Nephron (organoid): Measurements from ENCODE around the gene CSMD2.

Experiments used
- H3K27ac Mint-ChIP-seq, 3 experiments: 2 replicates each; pipeline ENCODE4 v1.8.0; 2020; ENCODE audit warnings: mixed read lengths in 3 of 3, mild to moderate bottlenecking in 2 of 3, moderate library complexity in 1 of 3
- H3K27me3 Mint-ChIP-seq: 2 replicates; pipeline ENCODE4 v1.8.0; 2021; ENCODE audit warnings: low read depth, mild to moderate bottlenecking, moderate library complexity, mixed read lengths
- H3K36me3 Mint-ChIP-seq: 2 replicates; pipeline ENCODE4 v1.8.0; 2020; ENCODE audit warnings: low read depth, mixed read lengths
- H3K4me1 Mint-ChIP-seq: 2 replicates; pipeline ENCODE4 v1.8.0; 2020; ENCODE audit warnings: mixed read lengths
- H3K4me3 Mint-ChIP-seq, 3 experiments: 2 replicates each; pipeline ENCODE4 v1.8.0; 2020; ENCODE audit warnings: mild to moderate bottlenecking in 3 of 3, mixed read lengths in 3 of 3, moderate library complexity in 2 of 3
- H3K9me3 Mint-ChIP-seq: 2 replicates; pipeline ENCODE4 v1.8.0; 2020; ENCODE audit warnings: mixed read lengths
- TF ChIP-seq, protein P1 (sequence below), 3 experiments: fragments of 200-600 bp; sonication (generic); IDR thresholded peaks; one replicate each; pipeline ENCODE4 v1.5.0; 2021; ENCODE audit warnings: antibody characterized with exemption in 3 of 3; ENCODE audit not compliant: unreplicated experiment in 3 of 3

The CSMD2 gene

GRCh38 chr1:33687000-33687399 lies 478.0 kb downstream of the CSMD2 start:
- no peak overlapping the region for H3K27ac Mint-ChIP-seq
- H3K27me3 Mint-ChIP-seq, result peaks cover 29% of the 10 kb centered on the region
- no peaks in the 10 kb centered on the region for H3K36me3 Mint-ChIP-seq
- peaks cover 17% of the 10 kb centered on the region for H3K4me1 Mint-ChIP-seq
- TF ChIP-seq, protein P1, sequence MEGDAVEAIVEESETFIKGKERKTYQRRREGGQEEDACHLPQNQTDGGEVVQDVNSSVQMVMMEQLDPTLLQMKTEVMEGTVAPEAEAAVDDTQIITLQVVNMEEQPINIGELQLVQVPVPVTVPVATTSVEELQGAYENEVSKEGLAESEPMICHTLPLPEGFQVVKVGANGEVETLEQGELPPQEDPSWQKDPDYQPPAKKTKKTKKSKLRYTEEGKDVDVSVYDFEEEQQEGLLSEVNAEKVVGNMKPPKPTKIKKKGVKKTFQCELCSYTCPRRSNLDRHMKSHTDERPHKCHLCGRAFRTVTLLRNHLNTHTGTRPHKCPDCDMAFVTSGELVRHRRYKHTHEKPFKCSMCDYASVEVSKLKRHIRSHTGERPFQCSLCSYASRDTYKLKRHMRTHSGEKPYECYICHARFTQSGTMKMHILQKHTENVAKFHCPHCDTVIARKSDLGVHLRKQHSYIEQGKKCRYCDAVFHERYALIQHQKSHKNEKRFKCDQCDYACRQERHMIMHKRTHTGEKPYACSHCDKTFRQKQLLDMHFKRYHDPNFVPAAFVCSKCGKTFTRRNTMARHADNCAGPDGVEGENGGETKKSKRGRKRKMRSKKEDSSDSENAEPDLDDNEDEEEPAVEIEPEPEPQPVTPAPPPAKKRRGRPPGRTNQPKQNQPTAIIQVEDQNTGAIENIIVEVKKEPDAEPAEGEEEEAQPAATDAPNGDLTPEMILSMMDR (IDR thresholded peaks at IDR 0.05; ENCODE audit: unreplicated experiment in 3 of 3), result no peak
- H3K9me3 Mint-ChIP-seq, result peaks cover 2% of the 10 kb centered on the region
- H3K4me3 Mint-ChIP-seq, result no peak overlapping the region

DNA sequence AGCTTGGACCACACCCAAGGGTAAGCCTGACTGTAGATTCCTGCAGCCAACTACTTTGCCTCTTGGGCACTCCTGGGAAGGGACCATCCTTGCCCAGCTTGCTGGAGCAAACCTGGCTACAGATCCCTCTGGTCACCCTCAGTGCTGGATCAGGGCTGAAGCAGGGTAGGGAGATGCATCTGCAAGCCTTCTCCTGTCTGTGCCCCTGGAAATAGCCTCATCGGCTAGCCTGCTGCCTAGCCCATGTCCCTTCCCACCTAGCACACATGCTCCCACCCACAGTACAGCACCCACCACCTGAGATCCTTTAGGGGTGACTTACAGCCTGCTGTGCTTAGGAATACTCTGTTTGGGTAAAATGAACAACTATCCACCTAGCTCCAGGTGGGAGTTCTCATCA lies 478.5 kb downstream of the CSMD2 start:
- no peaks in the 10 kb centered on the region for H3K36me3 Mint-ChIP-seq
- peaks cover 17% of the 10 kb centered on the region for H3K4me1 Mint-ChIP-seq
- TF ChIP-seq, protein P1 (IDR thresholded peaks at IDR 0.05; ENCODE audit: unreplicated experiment in 3 of 3), result no peak
- H3K4me3 Mint-ChIP-seq, result no peak overlapping the region
- H3K27me3 Mint-ChIP-seq, result peaks cover 25% of the 10 kb centered on the region
- peaks cover 3% of the 10 kb centered on the region for H3K9me3 Mint-ChIP-seq
- H3K27ac Mint-ChIP-seq, result no peak overlapping the region

GRCh38 chr1:33685256-33685655 lies 479.8 kb downstream of the CSMD2 start:
- no peaks in the 10 kb centered on the region for H3K36me3 Mint-ChIP-seq
- H3K27ac Mint-ChIP-seq, result peak overlapping the region in 2 of 3 experiments; percentile 25
- peaks cover 20% of the 10 kb centered on the region for H3K27me3 Mint-ChIP-seq
- peaks cover 3% of the 10 kb centered on the region for H3K9me3 Mint-ChIP-seq
- no peak overlapping the region for H3K4me3 Mint-ChIP-seq
- TF ChIP-seq, protein P1 (IDR thresholded peaks at IDR 0.05; ENCODE audit: unreplicated experiment in 3 of 3), result no peak
- H3K4me1 Mint-ChIP-seq, result peaks cover 17% of the 10 kb centered on the region

- Mint-ChIP-seq H3K36me3 (no peaks in the 10 kb centered on the region), H3K9me3 (peaks cover 3% of the 10 kb centered on the region), H3K27me3 (peaks cover 13% of the 10 kb centered on the region), H3K4me3 (no peak overlapping the region), H3K4me1 (peaks cover 17% of the 10 kb centered on the region), H3K27ac (peak overlapping the region in 2 of 3 experiments; percentile 8 to 35)
- TF ChIP-seq, protein P1 (IDR thresholded peaks at IDR 0.05; ENCODE audit: unreplicated experiment in 3 of 3), result no peak
These were observed 480.4 kb downstream of the CSMD2 start for GRCh38 chr1:33684396-33685179.

- peaks cover 3% of the 10 kb centered on the region for H3K9me3 Mint-ChIP-seq
- H3K4me1 Mint-ChIP-seq, result peaks cover 17% of the 10 kb centered on the region
- TF ChIP-seq, protein P1 (IDR thresholded peaks at IDR 0.05; ENCODE audit: unreplicated experiment in 3 of 3), result no peak
- H3K36me3 Mint-ChIP-seq, result no peaks in the 10 kb centered on the region
- H3K27me3 Mint-ChIP-seq, result peaks cover 11% of the 10 kb centered on the region
- H3K27ac Mint-ChIP-seq, result peak overlapping the region in 2 of 3 experiments; percentile 8 to 35
- H3K4me3 Mint-ChIP-seq, result no peak overlapping the region
These were observed 481.1 kb downstream of the CSMD2 start for GRCh38 chr1:33683913-33684312.

DNA sequence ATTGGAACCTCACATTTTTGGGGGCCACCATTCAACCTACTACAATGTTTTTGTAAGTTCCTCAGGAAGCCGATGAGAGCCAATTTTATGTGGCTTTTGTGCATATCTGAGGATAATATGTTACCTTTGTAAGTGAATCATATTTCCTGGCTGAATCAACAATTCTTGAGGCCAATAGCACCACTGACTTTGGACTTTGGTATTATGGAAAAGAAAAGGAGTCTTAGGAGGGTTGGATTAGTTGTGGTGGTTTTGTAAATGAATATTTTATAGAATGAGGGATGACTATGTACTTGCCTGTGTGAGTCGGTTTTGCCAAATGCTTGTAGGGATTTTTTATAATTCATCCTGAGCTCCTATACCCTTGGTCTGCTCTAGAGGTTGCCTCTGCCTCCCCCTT lies 482.7 kb downstream of the CSMD2 start:
- no peak overlapping the region for H3K4me3 Mint-ChIP-seq
- no peak overlapping the region for H3K27ac Mint-ChIP-seq
- no peaks in the 10 kb centered on the region for H3K36me3 Mint-ChIP-seq
- H3K9me3 Mint-ChIP-seq, result peaks cover 9% of the 10 kb centered on the region
- H3K4me1 Mint-ChIP-seq, result peaks cover 17% of the 10 kb centered on the region
- peaks cover 11% of the 10 kb centered on the region for H3K27me3 Mint-ChIP-seq
- TF ChIP-seq, protein P1 (IDR thresholded peaks at IDR 0.05; ENCODE audit: unreplicated experiment in 3 of 3), result no peak
